GM18951 (cell line): ENCODE measurements around the gene PUSL1.
"Not testable (repeated sequence)": the region's sequence is repeated elsewhere in the genome, so short reads cannot be mapped to it uniquely, and the experiment has no call there.

Experiments used
- POLR2A ChIP-seq: IDR thresholded peaks from 4 replicates; pipeline ENCODE4 v1.6.1; 2011; ENCODE audit warnings: mild to moderate bottlenecking; ENCODE audit not compliant: insufficient read length, insufficient read depth; ENCODE audit errors: extremely low read depth
- in situ Hi-C: fragments of 300-500 bp; cut with MboI; formaldehyde crosslinking; loops from one replicate; pipeline ENCODE4 v1.12.0; 2022; ENCODE audit warnings: low sequenced_read_pairs, mixed read lengths, inconsistent platforms; ENCODE audit not compliant: unreplicated experiment

The PUSL1 gene

DNA sequence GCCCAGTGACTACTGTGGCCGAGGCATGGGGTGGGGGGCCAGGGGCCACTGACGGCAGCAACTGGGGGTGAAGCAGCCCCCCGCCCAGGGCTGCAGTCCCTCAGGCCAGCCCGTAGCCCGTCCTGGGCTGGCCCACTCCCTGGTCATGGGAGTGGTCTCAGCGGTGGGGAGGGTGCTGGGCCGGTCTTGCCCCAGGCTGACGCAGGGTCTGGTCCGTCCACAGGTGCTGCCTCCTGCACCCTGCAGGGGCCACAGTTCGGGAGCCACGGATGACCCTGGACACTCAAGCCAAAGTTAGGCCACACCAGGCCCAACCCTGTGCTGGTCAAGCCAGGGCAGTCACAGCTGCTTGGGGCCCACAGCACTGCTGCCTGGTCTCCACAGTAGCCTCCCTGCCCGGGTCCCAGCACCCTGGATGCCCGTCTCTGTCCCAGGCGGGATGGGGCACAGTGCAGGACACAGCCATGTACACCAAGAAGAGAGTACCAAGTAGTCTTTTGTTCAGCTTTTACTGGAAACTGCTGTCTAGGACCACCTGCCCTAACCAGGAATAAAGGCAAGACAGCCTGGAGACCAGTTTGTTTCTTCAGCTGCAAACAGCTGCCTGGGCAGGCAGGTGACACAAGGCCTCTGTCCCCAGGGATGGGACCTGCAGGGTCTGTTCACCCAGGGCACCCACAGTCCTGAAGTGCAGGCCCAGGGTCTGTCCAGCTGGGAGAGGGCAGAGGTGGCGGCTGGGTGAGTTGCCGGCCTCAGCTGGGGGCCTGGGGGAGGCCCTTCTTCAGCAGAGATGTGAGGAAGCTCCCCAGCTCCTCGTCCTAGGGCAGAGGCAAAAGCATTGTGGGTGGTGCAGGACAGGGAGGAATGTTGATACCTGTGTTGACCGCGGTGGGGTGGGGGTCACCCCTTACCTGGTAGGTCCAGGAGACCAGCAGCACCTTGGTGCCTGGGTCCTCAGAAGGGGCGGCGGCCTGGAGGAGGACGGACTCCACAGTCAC, 3.0 kb downstream of the PUSL1 start:
- in situ Hi-C loops, result no loop called here
- TF ChIP-seq POLR2A, result no peak

DNA sequence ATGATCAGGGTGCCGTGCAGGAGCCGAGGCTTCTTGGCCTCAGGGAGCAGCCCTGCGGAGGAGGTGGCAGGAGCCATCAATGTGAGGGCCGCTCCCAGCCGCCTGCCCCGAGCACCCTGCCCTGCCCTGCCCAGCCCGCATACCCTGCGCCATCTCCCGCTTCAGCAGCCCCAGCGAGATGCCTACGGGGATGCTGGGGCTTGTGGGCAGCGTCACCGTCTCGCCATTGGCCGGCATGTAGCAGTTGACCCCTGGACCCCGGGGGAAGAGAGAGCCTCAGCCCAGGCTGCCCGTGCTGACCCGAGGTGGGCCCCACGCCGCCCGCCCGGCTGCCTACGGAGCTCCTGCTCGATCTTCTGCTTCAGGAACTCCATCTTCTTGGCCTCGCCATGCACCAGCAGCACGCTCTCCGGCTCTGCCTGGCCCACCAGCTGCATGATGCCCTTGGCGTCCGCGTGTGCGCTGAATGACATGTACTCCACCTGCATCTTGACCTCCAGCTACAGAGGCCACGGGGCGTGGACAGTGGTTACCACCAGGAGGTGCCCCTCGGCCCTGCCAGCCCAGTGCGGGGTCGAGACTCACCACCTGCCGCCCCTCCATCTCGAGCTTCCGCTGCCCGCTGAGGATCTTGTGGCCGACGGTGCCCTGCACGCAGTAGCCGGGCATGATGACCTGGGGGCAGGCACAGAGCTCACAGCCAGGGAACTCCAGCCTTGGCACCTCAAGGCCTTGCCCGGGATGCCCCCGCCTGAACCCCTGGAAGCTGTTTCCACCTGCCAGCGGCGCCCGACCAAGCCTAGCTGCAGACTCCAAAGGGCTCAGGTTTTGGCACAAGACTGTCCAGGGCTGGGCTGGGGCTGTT, 4.3 kb downstream of the PUSL1 start:
- in situ Hi-C loops, result no loop called here

DNA sequence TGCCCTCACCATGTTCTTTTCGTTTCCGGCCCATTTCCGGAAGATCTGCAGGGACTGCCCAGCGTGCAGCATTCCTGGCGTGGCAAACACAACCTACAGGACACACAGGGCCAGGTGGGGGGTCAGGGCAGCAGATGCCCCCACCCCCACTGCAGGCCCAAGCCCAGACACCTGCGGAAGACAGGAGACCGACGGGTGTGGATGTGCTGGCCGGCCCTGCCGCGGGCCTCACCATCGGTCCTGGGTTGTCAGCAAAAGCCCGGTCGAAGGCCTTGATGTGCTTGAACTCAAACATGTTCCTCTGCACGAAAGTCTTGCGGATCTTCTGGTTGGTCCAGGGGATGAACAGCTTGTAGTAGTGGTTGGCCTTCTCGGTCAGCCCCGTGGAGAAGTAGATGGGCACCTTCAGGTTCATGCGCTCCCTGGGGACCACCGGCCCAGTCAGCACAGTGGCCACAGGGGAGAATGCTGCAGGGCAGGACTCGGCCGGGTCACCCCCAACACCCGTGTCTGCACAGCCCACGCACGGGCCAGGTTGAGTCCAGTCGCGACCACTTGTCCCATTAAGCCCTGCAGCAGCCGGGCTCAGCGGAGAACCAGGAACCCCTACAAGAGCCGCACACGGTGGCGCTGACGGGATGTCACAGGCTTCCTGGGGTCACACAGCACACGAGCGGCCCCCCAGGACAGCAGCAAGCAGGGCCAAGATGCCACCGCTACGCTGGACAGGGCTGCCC, 5.3 kb downstream of the PUSL1 start:
- in situ Hi-C loops, result no loop called here
- no peak for TF ChIP-seq POLR2A

More for the DNA sequence above, 4.3 kb downstream of the PUSL1 start:
- TF ChIP-seq POLR2A, result peak; percentile 17

DNA sequence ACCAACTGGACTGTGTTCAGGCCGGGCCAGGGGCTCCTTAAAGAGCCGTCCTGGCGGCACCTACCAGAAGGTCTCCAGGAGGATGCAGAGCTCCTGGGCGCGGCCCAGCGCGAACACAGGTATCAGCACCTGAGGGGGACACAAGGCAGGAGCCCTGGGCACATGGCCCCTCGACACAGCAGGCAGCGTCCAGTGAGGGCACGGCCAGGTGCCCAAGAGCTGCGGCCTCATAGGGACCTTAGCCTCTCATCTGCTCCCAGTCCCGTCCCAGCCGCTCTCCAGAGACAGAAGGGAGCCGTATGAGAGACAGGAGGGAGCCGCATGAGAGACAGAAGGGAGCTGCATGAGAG, 5.8 kb downstream of the PUSL1 start:
- in situ Hi-C loops, result no loop called here
- TF ChIP-seq POLR2A, result no peak

DNA sequence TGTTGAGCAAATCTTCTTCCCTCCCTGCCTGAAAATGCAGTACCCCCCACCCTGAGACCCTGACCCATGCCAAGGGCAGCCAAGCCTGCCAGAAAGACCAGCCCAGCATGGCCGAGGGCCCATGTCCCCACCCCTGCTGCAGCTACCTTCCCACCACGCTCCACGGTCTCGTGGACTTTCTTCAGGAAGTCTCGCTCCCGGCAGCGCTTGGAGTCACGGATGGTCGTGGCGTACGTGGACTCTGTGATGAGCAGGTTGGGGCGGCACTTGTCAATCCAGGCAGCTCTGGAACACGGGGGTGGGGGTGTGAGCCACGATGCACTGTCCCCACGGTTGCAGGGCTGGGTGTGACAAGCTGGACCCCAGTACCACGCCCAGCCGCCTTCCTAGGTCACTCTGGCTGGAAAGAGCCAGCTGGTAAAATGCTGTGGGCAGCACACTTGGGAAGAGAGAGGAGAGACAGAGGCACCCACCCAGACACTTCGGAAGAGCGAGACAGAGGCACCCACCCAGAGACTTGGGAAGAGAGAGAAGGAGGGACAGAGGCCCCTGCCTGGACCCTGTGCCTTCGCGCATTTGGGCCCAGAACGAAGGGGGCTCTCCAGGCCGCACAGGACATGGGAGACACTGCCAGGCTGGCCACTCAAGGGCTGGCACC, 6.4 kb downstream of the PUSL1 start:
- no peak for TF ChIP-seq POLR2A
- in situ Hi-C loops, result no loop called here

DNA sequence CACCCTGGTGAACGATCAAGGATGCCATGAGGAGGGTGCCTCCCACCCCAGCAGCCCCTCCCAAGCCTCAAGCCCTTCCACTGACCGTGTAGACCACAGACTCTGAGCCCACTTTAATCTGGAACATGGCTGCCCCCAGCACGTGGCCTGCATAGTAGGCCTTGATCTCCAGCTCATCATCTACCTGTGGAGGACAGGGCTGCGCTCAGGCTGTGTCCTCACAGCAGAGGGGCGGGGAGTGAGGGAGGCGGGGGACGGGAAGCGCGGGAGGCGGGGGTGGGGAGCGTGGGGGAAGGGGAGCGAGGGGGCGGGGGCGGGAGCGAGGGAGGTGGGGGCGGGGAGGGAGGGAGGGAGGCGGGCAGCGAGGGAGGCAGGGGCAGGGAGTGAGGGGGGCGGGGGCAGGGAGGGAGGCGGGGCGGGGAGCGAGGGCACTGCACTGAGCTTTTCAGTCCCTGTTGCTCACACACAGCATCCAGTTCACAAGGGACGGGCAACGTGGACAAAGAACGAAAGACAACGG, 7.1 kb downstream of the PUSL1 start:
- TF ChIP-seq POLR2A, result no peak
- in situ Hi-C loops, result no loop called here

DNA sequence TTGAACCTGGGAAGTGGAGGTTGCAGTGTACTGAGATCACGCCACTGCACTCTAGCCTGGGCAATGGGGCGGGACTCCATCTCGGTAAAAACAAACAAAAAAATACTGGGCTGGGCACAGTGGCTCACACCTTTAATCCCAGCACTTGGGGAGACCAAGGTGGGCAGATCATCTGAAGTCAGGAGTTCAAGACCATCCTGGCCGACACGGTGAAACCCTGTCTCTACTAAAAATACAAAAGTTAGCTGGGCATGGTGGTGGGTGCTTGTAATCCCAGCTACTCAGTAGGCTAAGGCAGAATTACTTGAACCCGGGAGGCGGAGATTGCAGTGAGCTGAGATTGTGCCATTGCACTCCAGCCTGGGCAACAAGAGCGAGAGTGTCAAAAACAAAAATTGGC, 7.8 kb downstream of the PUSL1 start:
- in situ Hi-C loops, result not testable (repeated sequence)

DNA sequence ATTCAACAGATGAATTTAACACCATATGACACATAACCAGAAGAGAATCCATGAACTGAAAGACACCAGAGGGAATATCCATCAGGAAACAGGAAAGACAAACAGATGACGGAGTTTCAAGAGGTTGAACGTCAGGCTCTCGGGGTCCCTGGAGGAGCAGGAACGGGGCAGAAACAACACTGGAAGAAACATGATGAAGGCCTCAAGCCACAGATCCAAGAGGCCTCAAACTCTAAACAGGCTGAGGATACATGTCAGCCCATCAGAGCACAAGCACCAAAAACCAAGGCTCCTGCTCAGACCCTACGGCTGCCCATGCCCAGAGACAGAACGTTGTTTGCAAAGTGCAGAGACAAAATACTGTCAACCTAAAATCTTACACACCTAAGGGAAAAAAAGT, 9.0 kb downstream of the PUSL1 start:
- in situ Hi-C loops, result no loop called here

DNA sequence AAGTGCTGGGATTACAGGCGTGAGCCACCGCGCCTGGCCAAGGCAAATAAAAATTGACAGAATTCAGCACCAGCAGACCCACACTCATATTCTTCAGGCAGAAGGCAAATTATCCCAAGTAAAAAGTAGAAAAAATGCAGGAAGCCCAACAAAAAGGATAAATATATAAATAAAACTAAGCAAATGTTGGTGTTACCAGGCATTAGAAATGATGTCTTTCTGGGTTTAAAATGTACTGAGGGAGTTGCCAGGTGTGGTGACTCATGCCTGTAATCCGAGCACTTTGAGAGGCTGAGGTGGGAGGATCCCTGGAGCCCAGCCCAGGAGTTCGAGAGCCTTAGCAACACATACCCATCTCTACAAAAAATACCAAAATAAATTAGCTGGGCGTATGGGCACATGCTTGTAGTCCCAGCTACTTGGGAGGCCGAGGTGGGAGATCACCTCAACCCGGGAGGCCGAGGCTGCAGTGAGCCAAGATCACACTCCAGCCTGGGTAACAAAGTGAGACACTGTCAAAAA, 9.8 kb downstream of the PUSL1 start:
- in situ Hi-C loops, result no loop called here
- TF ChIP-seq POLR2A, result no peak

More for the DNA sequence above, 9.0 kb downstream of the PUSL1 start:
- no peak for TF ChIP-seq POLR2A

DNA sequence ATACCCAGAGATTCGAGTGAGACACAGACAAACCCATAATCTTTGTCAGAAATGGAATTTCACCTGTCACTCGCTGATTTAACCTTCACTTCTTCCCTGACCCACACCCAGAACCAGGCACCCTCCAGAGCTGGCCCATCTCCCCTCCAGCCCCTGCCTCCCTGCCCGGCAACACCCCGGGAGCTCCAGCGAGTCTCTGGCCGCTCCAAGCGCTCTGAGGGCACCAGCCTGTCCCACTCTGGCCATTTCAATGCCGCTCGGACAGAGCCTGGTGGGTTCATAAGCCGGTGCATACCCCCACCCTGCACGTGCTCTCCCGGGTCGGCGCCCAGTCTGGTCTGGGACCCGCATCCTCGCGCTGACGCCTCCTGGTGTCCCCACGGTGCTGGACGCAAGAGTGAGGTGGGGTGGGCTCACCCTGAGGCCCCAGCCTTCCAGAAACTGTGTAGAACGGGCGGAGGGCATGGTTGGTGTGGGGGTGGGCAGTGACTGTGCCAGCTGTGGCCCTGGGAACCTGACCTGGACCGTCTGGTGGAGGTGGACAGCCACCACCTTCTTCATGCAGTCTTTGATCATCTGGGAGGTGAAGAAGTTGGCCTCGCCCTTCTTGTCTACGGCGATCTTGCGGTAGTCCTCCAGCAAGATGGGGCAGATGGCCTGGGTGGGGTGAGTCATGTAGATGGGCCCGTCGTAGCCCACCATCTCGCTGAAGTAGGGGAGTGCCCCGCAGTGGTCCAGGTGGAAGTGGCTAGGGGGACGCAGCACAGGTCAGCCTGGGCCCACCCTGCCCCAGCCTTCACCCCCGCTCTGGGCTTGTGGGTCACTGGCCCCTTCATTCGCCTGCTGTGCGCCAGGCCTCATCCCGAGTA, 10.6 kb downstream of the PUSL1 start:
- TF ChIP-seq POLR2A, result no peak
- in situ Hi-C loops, result no loop called here

DNA sequence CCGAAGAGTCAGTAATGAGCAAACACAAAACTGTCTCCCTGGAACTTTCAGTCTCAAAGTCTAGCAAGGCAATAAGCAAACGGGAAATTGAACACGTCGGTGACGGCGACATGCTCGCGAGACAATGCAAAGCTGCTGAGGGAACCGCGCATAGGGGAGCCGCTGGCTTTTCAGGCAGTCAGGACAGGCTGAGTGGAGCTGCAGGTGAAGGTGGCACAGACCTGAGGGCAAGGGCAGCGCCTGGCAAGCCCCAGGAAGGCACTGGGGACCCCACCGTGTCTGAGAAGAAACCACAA, 11.2 kb downstream of the PUSL1 start:
- TF ChIP-seq POLR2A, result no peak
- in situ Hi-C loops, result no loop called here
